Measurements from ENCODE around the gene GAK.
"Not testable (repeated sequence)": the region's sequence is repeated elsewhere in the genome, so short reads cannot be mapped to it uniquely, and the experiment has no call there.

Gene GAK

DNA sequence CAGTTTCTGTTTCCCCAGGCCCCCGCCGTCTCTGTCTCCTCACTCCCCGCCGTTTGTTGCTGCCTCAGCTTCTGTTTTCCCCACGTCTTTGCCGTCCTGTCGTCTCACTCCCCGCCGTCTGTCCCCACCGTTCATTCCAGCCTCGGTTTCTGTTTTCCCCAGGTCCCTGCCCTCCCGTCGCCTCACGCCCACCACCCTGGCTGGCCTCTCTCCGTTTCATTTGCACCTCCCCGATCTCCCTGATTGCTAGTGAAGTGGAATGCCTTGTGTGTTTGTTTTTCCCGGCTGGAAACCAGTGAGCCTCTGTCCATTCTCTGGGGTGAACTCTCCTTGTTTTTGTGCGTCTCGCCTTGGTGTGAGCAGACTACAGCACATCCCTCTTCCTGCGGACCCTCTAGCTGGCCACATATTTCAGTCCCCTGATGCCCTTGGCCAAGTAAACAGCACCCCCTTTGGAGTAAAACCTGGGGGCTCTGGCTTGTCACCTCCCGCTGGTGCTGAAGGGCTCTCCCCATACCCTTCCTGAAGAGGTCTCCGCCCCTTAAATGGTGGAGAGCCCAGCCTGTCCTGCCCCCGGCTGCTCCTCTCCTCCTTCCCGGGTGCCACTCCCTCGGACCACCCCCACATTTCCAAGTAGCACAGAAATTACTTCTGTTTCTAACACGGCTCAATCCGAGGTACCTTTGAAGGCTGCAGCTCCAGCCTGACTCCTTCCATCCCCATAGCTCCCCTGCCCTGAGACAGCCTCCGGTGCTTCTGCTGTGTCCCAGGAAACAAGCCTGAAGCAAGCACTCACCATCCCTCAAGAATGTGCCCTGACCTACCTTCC, 13.4 kb upstream of the GAK start:
- DNase-seq (ENCODE audit: low read depth): no peak
- H3K4me3 ChIP-seq (ENCODE audit: low read depth, low read length): no peak overlapping the region
- TF ChIP-seq POLR2A (IDR thresholded peaks at IDR 0.05; ENCODE audit: extremely low read depth, insufficient read length) (no peak), MYC (IDR thresholded peaks at IDR 0.05; ENCODE audit: low read depth, low read length) (no peak)
- TF ChIP-seq, protein P1, sequence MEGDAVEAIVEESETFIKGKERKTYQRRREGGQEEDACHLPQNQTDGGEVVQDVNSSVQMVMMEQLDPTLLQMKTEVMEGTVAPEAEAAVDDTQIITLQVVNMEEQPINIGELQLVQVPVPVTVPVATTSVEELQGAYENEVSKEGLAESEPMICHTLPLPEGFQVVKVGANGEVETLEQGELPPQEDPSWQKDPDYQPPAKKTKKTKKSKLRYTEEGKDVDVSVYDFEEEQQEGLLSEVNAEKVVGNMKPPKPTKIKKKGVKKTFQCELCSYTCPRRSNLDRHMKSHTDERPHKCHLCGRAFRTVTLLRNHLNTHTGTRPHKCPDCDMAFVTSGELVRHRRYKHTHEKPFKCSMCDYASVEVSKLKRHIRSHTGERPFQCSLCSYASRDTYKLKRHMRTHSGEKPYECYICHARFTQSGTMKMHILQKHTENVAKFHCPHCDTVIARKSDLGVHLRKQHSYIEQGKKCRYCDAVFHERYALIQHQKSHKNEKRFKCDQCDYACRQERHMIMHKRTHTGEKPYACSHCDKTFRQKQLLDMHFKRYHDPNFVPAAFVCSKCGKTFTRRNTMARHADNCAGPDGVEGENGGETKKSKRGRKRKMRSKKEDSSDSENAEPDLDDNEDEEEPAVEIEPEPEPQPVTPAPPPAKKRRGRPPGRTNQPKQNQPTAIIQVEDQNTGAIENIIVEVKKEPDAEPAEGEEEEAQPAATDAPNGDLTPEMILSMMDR (IDR thresholded peaks at IDR 0.05; ENCODE audit: low read depth, low read length): no peak
- TF ChIP-seq, protein P2, sequence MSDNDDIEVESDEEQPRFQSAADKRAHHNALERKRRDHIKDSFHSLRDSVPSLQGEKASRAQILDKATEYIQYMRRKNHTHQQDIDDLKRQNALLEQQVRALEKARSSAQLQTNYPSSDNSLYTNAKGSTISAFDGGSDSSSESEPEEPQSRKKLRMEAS (IDR thresholded peaks at IDR 0.05; ENCODE audit: low read depth, low read length): no peak

DNA sequence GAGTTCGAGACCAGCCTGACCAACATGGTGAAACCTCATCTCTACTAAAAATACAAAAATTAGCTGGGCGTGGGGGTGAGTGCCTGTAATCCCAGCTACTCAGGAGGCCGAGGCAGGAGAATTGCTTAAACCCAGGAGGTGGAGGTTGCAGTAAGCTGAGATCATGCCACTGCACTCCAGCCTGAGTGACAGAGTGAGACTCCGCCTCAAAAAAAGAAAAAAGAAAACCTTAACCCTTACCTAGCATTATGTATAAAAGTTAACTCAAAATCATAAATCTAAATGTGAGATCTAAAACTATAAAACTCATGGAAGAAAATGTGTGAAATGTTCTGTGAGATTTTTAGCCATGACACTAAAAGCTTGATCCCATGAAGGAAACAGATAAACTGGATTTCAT, 7.4 kb upstream of the GAK start:
- DNase-seq (ENCODE audit: low read depth); H3K4me3 ChIP-seq (ENCODE audit: low read depth, low read length): not testable (repeated sequence)

DNA sequence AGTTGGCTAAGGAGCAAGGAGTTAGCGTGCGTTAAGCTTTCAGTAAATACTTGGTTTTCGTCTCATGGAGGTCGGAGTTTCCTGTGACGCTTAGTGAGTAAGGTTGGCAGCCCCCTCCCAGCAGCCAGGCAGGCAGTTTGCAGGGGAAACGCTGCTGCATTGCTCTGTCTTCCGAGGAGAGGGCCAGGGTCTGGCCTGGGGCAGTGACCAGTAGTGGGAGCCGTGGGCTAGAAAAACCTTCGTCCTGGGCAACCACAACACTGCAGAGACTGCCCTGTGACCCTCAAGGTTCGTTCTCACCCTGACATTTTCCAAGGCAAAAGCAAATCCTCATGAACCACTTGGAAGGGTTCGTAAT, 576 bp upstream of the GAK start:
- peak overlapping the region; percentile 95 for H3K4me3 ChIP-seq (ENCODE audit: low read depth, low read length)
- TF ChIP-seq, protein P2 (IDR thresholded peaks at IDR 0.05; ENCODE audit: low read depth, low read length): no peak
- TF ChIP-seq, protein P1 (IDR thresholded peaks at IDR 0.05; ENCODE audit: low read depth, low read length): peak; percentile 21
- DNase-seq (ENCODE audit: low read depth): no peak

DNA sequence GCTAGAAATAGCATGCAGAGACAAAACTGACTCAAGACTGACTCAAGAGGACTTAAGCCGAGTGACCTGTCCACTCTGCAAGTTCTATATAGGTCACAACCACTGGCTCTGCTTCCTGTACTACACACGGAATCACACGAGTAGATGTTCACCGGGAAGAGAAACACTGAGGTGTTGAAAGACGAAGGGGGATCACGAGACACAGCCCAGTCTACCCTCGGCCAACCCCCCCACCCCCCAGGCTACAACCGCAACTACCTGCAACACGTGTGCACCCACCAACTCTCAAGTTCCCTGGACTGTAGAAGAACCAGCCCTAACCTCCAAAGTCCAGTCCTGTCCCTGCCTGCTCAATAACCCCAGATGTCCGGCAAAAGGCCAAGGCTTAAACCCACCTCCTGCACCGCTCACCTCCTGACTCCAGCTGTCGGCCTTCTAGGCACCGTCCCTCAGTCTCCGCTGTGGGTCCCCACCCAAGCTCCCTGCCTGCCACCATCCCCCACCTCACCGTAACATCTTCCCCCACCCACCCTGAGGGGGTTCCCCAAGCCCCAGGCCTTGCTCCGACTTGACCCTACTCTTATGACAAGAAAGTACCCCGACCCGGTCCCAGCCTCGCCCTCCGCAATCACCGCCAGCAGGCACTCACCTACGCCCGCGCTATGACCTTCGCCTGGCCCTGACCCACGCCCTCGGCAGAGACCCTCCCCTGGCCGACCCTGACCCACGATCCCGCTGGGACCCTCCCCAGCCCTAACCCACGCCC, 739 bp downstream of the GAK start:
- TF ChIP-seq, protein P2 (IDR thresholded peaks at IDR 0.05; ENCODE audit: low read depth, low read length): peak; percentile 9; the same call in 1 of the 2 replicates
- TF ChIP-seq MYC (IDR thresholded peaks at IDR 0.05; ENCODE audit: low read depth, low read length) (no peak), POLR2A (IDR thresholded peaks at IDR 0.05; ENCODE audit: extremely low read depth, insufficient read length) (no peak)
- DNase-seq (ENCODE audit: low read depth): peak; percentile 39
- peak overlapping the region; percentile 92 for H3K4me3 ChIP-seq (ENCODE audit: low read depth, low read length)

DNA sequence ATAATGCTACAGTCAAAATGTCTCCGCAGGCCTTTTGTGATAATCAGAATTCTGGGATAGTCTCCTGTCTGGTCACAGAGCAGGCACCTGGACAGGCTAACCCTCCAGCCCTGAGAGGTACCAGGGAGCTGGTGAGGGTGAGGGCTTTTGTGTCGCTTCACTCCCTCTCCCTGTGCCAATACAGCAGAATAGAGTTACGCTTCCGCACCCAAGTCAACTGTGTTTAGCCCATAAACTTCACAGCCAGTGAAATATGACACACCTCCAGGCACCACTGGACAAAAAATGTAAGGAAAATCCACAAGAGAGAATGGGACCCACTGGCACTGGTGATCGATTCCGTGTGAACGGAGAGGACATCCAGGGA, 1.3 kb downstream of the GAK start:
- peak overlapping the region; percentile 92 for H3K4me3 ChIP-seq (ENCODE audit: low read depth, low read length)
- DNase-seq (ENCODE audit: low read depth): peak; percentile 30
- no peak for TF ChIP-seq MYC (IDR thresholded peaks at IDR 0.05; ENCODE audit: low read depth, low read length)
- TF ChIP-seq, protein P1 (IDR thresholded peaks at IDR 0.05; ENCODE audit: low read depth, low read length): no peak
- TF ChIP-seq POLR2A (IDR thresholded peaks at IDR 0.05; ENCODE audit: extremely low read depth, insufficient read length): no peak
- TF ChIP-seq, protein P2 (IDR thresholded peaks at IDR 0.05; ENCODE audit: low read depth, low read length): no peak

DNA sequence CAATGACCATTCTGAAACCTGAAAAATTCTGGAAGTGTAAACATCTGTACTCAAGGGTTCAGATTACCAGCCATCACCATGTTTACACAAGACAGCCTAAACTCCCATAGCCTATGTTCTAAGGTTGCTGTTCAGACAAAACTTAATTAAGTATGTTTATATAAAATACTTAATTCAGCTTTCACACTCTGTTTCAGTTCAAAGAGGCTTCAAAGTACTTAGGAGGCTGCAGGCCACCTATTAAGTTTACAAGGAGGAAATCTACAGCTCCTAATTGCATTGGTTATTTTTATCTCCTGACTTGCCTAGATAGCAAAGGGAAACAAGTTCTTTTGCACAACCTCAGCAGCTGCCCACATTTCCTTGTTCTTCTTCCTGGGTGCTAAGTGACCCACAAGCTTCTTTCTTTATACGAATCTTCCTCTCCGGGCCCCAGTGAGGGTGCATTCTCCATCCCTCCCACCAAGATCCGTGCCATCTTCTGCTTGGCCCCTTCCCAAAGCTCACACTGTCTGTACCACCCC, 2.0 kb downstream of the GAK start:
- DNase-seq (ENCODE audit: low read depth): peak; percentile 78
- peak overlapping the region; percentile 92 for H3K4me3 ChIP-seq (ENCODE audit: low read depth, low read length)
- TF ChIP-seq POLR2A (IDR thresholded peaks at IDR 0.05; ENCODE audit: extremely low read depth, insufficient read length) (no peak), MYC (IDR thresholded peaks at IDR 0.05; ENCODE audit: low read depth, low read length) (no peak)
- TF ChIP-seq, protein P2 (IDR thresholded peaks at IDR 0.05; ENCODE audit: low read depth, low read length): no peak
- TF ChIP-seq, protein P1 (IDR thresholded peaks at IDR 0.05; ENCODE audit: low read depth, low read length): no peak

All from NB4 (cell line).